IMR-90 (cell line): Measurements from ENCODE around the gene PRKCA. TPM values are rescaled to one million over a fixed set of nuclear protein-coding genes. Genes with fewer than 3 reads are reported as not detected.

ENCODE experiments used
- ATAC-seq: fragments of 200-7000 bp; cut with Tn5 transposase; 2 replicates; pipeline ENCODE4 v1.9.1; 2020; ENCODE audit warnings: low read depth, mild to moderate bottlenecking, moderate library complexity
- BruUV-seq: library from RNA; stranded (reverse); fragments of 400-500 nt; replicated peaks from 2 replicates; lab custom pipeline; 2021; lab: Mats Ljungman, UMichigan
- CTCF ChIA-PET: fragments of 300-600 bp; formaldehyde crosslinking; extraction: SDS; loops from one replicate; lab custom pipeline; 2021; ENCODE audit warnings: antibody characterized with exemption; lab: Yijun Ruan, JAX
- POLR2A ChIA-PET: fragments of 300-600 bp; sonication (Branson Sonifier 250); formaldehyde crosslinking; loops from one replicate; lab custom pipeline; 2022; ENCODE audit warnings: antibody characterized with exemption; ENCODE audit not compliant: unreplicated experiment; lab: Charles Lee
- DNase-seq: peaks from one replicate; pipeline ENCODE4 v3.0.0; 2013
- H2AFZ ChIP-seq: replicated peaks from 2 replicates; pipeline ENCODE3; 2013; ENCODE audit warnings: low read length, mild to moderate bottlenecking; ENCODE audit not compliant: poor library complexity
- H2AK5ac ChIP-seq: 2 replicates; pipeline ENCODE4 v1.6.1; 2013; ENCODE audit warnings: low read depth, low read length, inconsistent platforms
- H2AK9ac ChIP-seq: replicated peaks from 2 replicates; pipeline ENCODE3; 2013; ENCODE audit warnings: mild to moderate bottlenecking, low read depth, low read length, moderate library complexity; ENCODE audit not compliant: poor library complexity
- H2BK120ac ChIP-seq: 2 replicates; pipeline ENCODE4 v1.6.1; 2013; ENCODE audit warnings: low read depth, low read length, inconsistent platforms
- H2BK15ac ChIP-seq: 3 replicates; pipeline ENCODE4 v1.6.1; 2013; ENCODE audit warnings: low read depth, low read length, inconsistent platforms
- H2BK20ac ChIP-seq: 2 replicates; pipeline ENCODE4 v1.6.1; 2013; ENCODE audit warnings: low read depth, mild to moderate bottlenecking, inconsistent platforms, low read length, moderate library complexity
- H2BK5ac ChIP-seq: 2 replicates; pipeline ENCODE4 v1.6.1; 2013; ENCODE audit warnings: mild to moderate bottlenecking, low read depth, low read length, inconsistent platforms; ENCODE audit not compliant: poor library complexity, severe bottlenecking
- H3K14ac ChIP-seq: replicated peaks from 2 replicates; pipeline ENCODE4 v1.6.1; 2013; ENCODE audit warnings: low read depth, low read length, inconsistent platforms
- H3K18ac ChIP-seq: 2 replicates; pipeline ENCODE4 v1.6.1; 2013; ENCODE audit warnings: low read depth, low read length, control low read depth
- H3K23ac ChIP-seq: 2 replicates; pipeline ENCODE4 v1.6.1; 2013; ENCODE audit warnings: low read depth, low read length, inconsistent platforms
- H3K27ac ChIP-seq: 2 replicates; pipeline ENCODE4 v1.5.1; 2013; ENCODE audit warnings: mild to moderate bottlenecking, control low read depth, low read length; ENCODE audit not compliant: insufficient read depth
- H3K27me3 ChIP-seq: 2 replicates; pipeline ENCODE4 v1.6.1; 2013; ENCODE audit warnings: low read length; ENCODE audit not compliant: control insufficient read depth, insufficient read depth
- H3K36me3 ChIP-seq: 2 replicates; pipeline ENCODE4 v1.6.1; 2013; ENCODE audit warnings: low read length, mixed read lengths; ENCODE audit not compliant: control insufficient read depth, insufficient read depth
- H3K4ac ChIP-seq: 2 replicates; pipeline ENCODE4 v1.6.1; 2013; ENCODE audit warnings: low read depth, low read length, inconsistent platforms
- H3K4me1 ChIP-seq: 2 replicates; pipeline ENCODE4 v1.6.1; 2013; ENCODE audit warnings: low read length, mixed read lengths; ENCODE audit not compliant: control insufficient read depth, insufficient read depth
- H3K4me2 ChIP-seq: 2 replicates; pipeline ENCODE4 v1.6.1; 2013; ENCODE audit warnings: low read depth, mild to moderate bottlenecking, control low read depth, low read length, moderate library complexity
- H3K4me3 ChIP-seq: 2 replicates; pipeline ENCODE4 v1.5.1; 2013; ENCODE audit warnings: low read depth, mild to moderate bottlenecking, control low read depth, low read length, moderate library complexity; ENCODE audit not compliant: insufficient read depth
- H3K56ac ChIP-seq: 2 replicates; pipeline ENCODE4 v1.6.1; 2013; ENCODE audit warnings: low read length, inconsistent platforms; ENCODE audit not compliant: insufficient read depth; ENCODE audit errors: extremely low read depth
- H3K79me1 ChIP-seq, 2 experiments: 2 replicates each; pipeline ENCODE4 v1.6.1; 2013; ENCODE audit warnings: low read length in 2 of 2, inconsistent platforms in 1 of 2, low read depth in 1 of 2
- H3K9ac ChIP-seq: 2 replicates; pipeline ENCODE4 v1.6.1; 2013; ENCODE audit warnings: low read depth, low read length, control low read depth
- H3K9me1 ChIP-seq: 2 replicates; pipeline ENCODE4 v1.6.1; 2013; ENCODE audit warnings: low read length, inconsistent platforms; ENCODE audit not compliant: insufficient read depth
- H3K9me3 ChIP-seq: 2 replicates; pipeline ENCODE4 v1.6.1; 2013; ENCODE audit warnings: low read length; ENCODE audit not compliant: control insufficient read depth, insufficient read depth
- H4K20me1 ChIP-seq: 2 replicates; pipeline ENCODE4 v1.6.1; 2013; ENCODE audit warnings: low read length, inconsistent platforms; ENCODE audit not compliant: insufficient read depth
- H4K5ac ChIP-seq: 2 replicates; pipeline ENCODE4 v1.6.1; 2013; ENCODE audit warnings: mild to moderate bottlenecking, low read depth, low read length, control low read depth
- H4K8ac ChIP-seq, 2 experiments: 2 replicates each; pipeline ENCODE4 v1.6.1; 2013; ENCODE audit warnings: low read depth in 2 of 2, low read length in 2 of 2, control low read depth in 1 of 2, inconsistent platforms in 1 of 2
- H4K91ac ChIP-seq: 2 replicates; pipeline ENCODE4 v1.6.1; 2013; ENCODE audit warnings: low read depth, low read length, inconsistent platforms; ENCODE audit not compliant: insufficient read depth
- BHLHE40 ChIP-seq: fragments of 150-350 bp; IDR thresholded peaks from 2 replicates; pipeline ENCODE4 v1.6.1; 2016; ENCODE audit warnings: mild to moderate bottlenecking, low read depth, low read length
- WGBS, 2 experiments: methylation state at CpG; one replicate each; pipeline versions ENCODE4 v1.1.5 to v1.1.7; 2013; ENCODE audit warnings: missing lambda C conversion rate in 2 of 2; ENCODE audit not compliant: insufficient read length in 1 of 2; ENCODE audit errors: extremely low coverage in 2 of 2; 5-methylcytosine and 5-hydroxymethylcytosine counted together
- dilution Hi-C: fragments of 300-500 bp; cut with HindIII; formaldehyde crosslinking; loops from one replicate; pipeline ENCODE4 v1.14.3; 2018; ENCODE audit warnings: low sequenced_read_pairs; ENCODE audit not compliant: unreplicated experiment
- in situ Hi-C: fragments of 300-500 bp; cut with MboI; formaldehyde crosslinking; loops from 3 replicates; pipeline ENCODE4 v1.14.3; 2019; ENCODE audit warnings: low sequenced_read_pairs, inconsistent platforms, mixed read lengths
- intact Hi-C: fragments of 100-400 bp; cut with micrococcal nuclease; formaldehyde crosslinking; loops from 2 replicates; pipeline ENCODE4 v1.10.0; 2022
- polyA plus RNA-seq, 3 experiments: library from polyadenylated mRNA; depleted of rRNA; stranded (reverse); fragments of >200 nt; gene quantifications; 2 replicates each; pipeline ENCODE4 v1.2.3, GENCODE V29; 2012; ENCODE audit warnings: low replicate concordance in 1 of 3
- total RNA-seq: library from RNA; depleted of rRNA; stranded (reverse); fragments of >200 nt; gene quantifications from 2 replicates; pipeline ENCODE4 v1.2.3, GENCODE V29; 2012

Gene PRKCA
- total and polyA plus RNA-seq, 2 of the 4 experiments (the other 2 are of a cell fraction), result 31.0 to 46.0 TPM

DNA sequence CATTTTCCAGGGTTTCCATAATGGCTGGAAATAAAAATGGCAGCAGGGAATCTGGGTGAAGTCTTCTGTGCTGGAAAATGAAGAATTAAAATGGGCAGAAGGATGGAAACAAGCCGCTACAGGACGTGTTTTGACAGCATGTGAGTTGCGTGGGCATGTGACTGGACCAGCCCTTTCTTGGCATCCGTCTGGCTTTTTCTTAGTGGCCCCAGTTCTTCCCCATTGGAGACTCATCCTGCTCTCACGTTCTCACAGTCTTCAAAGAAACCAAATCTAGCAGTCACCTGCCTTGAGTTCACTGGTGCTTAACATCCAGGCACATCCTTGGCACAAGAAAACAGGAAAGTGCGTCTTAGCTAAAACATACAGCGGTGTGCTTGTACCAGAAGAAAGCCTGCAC lies 352.4 kb downstream of the PRKCA start:
- Histone ChIP-seq H3K14ac (peak overlapping the region; percentile 24), H2BK15ac (0 out of 3 replicates have a peak overlapping the region, but pooled peaks have one; percentile 54), H3K79me1 (peaks cover 12 to 58% of the 10 kb centered on the region in 2 experiments), H2AFZ (no peak overlapping the region), H3K9ac (no peak overlapping the region), H3K9me3 (no peaks in the 10 kb centered on the region), H2AK5ac (peak overlapping the region; percentile 82), H3K23ac (peak overlapping the region; percentile 44), H2BK5ac (no peak overlapping the region), H3K27me3 (no peaks in the 10 kb centered on the region), H3K4me3 (no peak overlapping the region), H3K18ac (peak overlapping the region; percentile 34; the same call in 1 of the 2 replicates), H3K27ac (peak overlapping the region; percentile 6; the same call in 1 of the 2 replicates), H2AK9ac (no peak overlapping the region), H3K4me2 (no peak overlapping the region), H4K8ac (0 out of 4 replicates have a peak overlapping the region, but pooled peaks of 1 of the 2 experiments have one; percentile 17), H4K91ac (no peak overlapping the region), H4K5ac (peak overlapping the region; percentile 13; the same call in 1 of the 2 replicates), H2BK20ac (no peak overlapping the region), H3K4me1 (peaks cover 18% of the 10 kb centered on the region), H3K9me1 (peaks cover 48% of the 10 kb centered on the region), H3K56ac (no peak overlapping the region), H3K4ac (peak overlapping the region; percentile 36), H2BK120ac (0 out of 2 replicates have a peak overlapping the region, but pooled peaks have one; percentile 7), H3K36me3 (peaks cover 11% of the 10 kb centered on the region), H4K20me1 (peaks cover 5% of the 10 kb centered on the region; the same call in 1 of the 2 replicates)
- no TSS peak for BruUV-seq
- TF ChIP-seq BHLHE40, result no peak
- DNase-seq (no peak), ATAC-seq (no peak)
- dilution Hi-C loops (no loop called here), intact Hi-C loops (no loop called here), in situ Hi-C loops (loop anchor here (25.0 kb wide), 1 partner anchor 1417 kb away; no protein-coding TSS in a partner anchor)
- CTCF ChIA-PET, result no interaction called here
- WGBS, 2 experiments, result 92% methylated on average over 4 of the region's 7 CpGs; no CpG with 5 or more reads in 1 of the 2 experiments
- POLR2A ChIA-PET, result no interaction called here
